Testis (tissue), 3 donors: Measurements from ENCODE around the gene MOV10L1. TPM values are rescaled to one million over a fixed set of nuclear protein-coding genes. Genes with fewer than 3 reads are reported as not detected.

Experiments
- DNase-seq: peaks from one replicate; pipeline ENCODE4 v3.0.0-alpha.2; 2019
- H3K27ac ChIP-seq, 2 donors: fragments of 200-600 bp; sonication (generic); one replicate each; pipeline ENCODE4 v1.5.1; 2019
- H3K27me3 ChIP-seq: fragments of 200-600 bp; sonication (generic); one replicate; pipeline ENCODE4 v1.5.1; 2019
- H3K36me3 ChIP-seq: fragments of 200-600 bp; sonication (generic); one replicate; pipeline ENCODE4 v1.5.1; 2017; ENCODE audit warnings: low read depth; ENCODE audit errors: missing control alignments
- H3K4me1 ChIP-seq: fragments of 200-600 bp; sonication (generic); one replicate; pipeline ENCODE4 v1.5.1; 2019
- H3K4me3 ChIP-seq, 2 donors: fragments of 200-600 bp; sonication (generic); one replicate each; pipeline ENCODE4 v1.5.1; 2017 to 2019
- H3K9me3 ChIP-seq: fragments of 200-600 bp; sonication (generic); one replicate; pipeline ENCODE4 v1.5.1; 2017
- POLR2A ChIP-seq: fragments of 450-650 bp; IDR thresholded peaks from one replicate; pipeline ENCODE4 v1.6.1; 2017; ENCODE audit warnings: antibody characterized with exemption, mild to moderate bottlenecking, moderate library complexity
- WGBS, 2 donors: methylation state at CpG; one replicate each; pipeline ENCODE4 v1.1.5; 2018; 5-methylcytosine and 5-hydroxymethylcytosine counted together
- intact Hi-C: fragments of 100-400 bp; cut with DNase I; formaldehyde crosslinking; loops from one replicate; pipeline ENCODE4 v1.15.1; 2023; ENCODE audit warnings: low total_unique reads
- polyA plus RNA-seq: library from polyadenylated mRNA; stranded (reverse); fragments of 350-450 nt; fragmentation: Illumina TruSeq; extraction: RNeasy Lipid Tissue Mini Kit (QIAGEN cat#74804); gene quantifications from one replicate; pipeline ENCODE4 v1.2.3, GENCODE V29; 2014; ENCODE audit warnings: low read depth, low replicate concordance; ENCODE audit not compliant: insufficient read depth
- total RNA-seq, 2 donors: library from RNA; depleted of rRNA; stranded (reverse); fragments of >200 nt; gene quantifications; one replicate each; pipeline ENCODE4 v1.2.3, GENCODE V29; 2016
- TF ChIP-seq, protein P1 (sequence below), 3 experiments: fragments of 450-650 bp in 2 of 3; fragments of 200-600 bp in 1 of 3; sonication (generic) in 1 of 3; IDR thresholded peaks; one replicate each; pipeline ENCODE4 v1.5.1; 2016 to 2019; ENCODE audit warnings: antibody characterized with exemption in 3 of 3, mild to moderate bottlenecking in 2 of 3, moderate library complexity in 1 of 3

MOV10L1 gene
- total and polyA plus RNA-seq, 3 donors from 2014 or later, result 48.4 to 73.3 (median 62.4) TPM

GRCh38 chr22:50062509-50063135 lies 27.2 kb upstream of the MOV10L1 start:
- intact Hi-C loops, result no loop called here
- TF ChIP-seq, protein P1, sequence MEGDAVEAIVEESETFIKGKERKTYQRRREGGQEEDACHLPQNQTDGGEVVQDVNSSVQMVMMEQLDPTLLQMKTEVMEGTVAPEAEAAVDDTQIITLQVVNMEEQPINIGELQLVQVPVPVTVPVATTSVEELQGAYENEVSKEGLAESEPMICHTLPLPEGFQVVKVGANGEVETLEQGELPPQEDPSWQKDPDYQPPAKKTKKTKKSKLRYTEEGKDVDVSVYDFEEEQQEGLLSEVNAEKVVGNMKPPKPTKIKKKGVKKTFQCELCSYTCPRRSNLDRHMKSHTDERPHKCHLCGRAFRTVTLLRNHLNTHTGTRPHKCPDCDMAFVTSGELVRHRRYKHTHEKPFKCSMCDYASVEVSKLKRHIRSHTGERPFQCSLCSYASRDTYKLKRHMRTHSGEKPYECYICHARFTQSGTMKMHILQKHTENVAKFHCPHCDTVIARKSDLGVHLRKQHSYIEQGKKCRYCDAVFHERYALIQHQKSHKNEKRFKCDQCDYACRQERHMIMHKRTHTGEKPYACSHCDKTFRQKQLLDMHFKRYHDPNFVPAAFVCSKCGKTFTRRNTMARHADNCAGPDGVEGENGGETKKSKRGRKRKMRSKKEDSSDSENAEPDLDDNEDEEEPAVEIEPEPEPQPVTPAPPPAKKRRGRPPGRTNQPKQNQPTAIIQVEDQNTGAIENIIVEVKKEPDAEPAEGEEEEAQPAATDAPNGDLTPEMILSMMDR (IDR thresholded peaks at IDR 0.05), result no peak
- TF ChIP-seq POLR2A, result no peak
- no peaks in the 10 kb centered on the region for H3K36me3 ChIP-seq

GRCh38 chr22:50063589-50064393 lies 26.0 kb upstream of the MOV10L1 start:
- intact Hi-C loops, result no loop called here
- Histone ChIP-seq H3K27ac (no peak overlapping the region), H3K36me3 (no peaks in the 10 kb centered on the region), H3K4me3 (no peak overlapping the region), H3K27me3 (no peaks in the 10 kb centered on the region), H3K4me1 (no peaks in the 10 kb centered on the region), H3K9me3 (no peaks in the 10 kb centered on the region)
- TF ChIP-seq, protein P1 (IDR thresholded peaks at IDR 0.05), result no peak
- TF ChIP-seq POLR2A, result no peak
- DNase-seq, result no peak
- 61 to 86% methylated on average over 11 to 23 of the region's 23 CpGs for WGBS, 2 donors

More at GRCh38 chr22:50062509-50063135, 27.2 kb upstream of the MOV10L1 start:
- no peak for DNase-seq
- 83 to 93% methylated on average over 10 to 19 of the region's 19 CpGs for WGBS, 2 donors
- Histone ChIP-seq H3K4me3 (no peak overlapping the region), H3K9me3 (no peaks in the 10 kb centered on the region), H3K4me1 (no peaks in the 10 kb centered on the region), H3K27me3 (no peaks in the 10 kb centered on the region), H3K27ac (no peak overlapping the region)

GRCh38 chr22:50064453-50064852 lies 25.4 kb upstream of the MOV10L1 start:
- DNase-seq, result no peak
- intact Hi-C loops, result no loop called here
- Histone ChIP-seq H3K9me3 (no peaks in the 10 kb centered on the region), H3K4me1 (no peaks in the 10 kb centered on the region), H3K27ac (no peak overlapping the region), H3K4me3 (no peak overlapping the region), H3K36me3 (no peaks in the 10 kb centered on the region), H3K27me3 (no peaks in the 10 kb centered on the region)
- 60 to 75% methylated on average over 18 of the region's 18 CpGs for WGBS, 2 donors
- TF ChIP-seq POLR2A, result no peak
- TF ChIP-seq, protein P1 (IDR thresholded peaks at IDR 0.05), result no peak

- intact Hi-C loops, result no loop called here
- H3K27me3 ChIP-seq, result no peaks in the 10 kb centered on the region
- no peaks in the 10 kb centered on the region for H3K36me3 ChIP-seq
- no peaks in the 10 kb centered on the region for H3K4me1 ChIP-seq
- H3K9me3 ChIP-seq, result no peaks in the 10 kb centered on the region
- TF ChIP-seq POLR2A, result no peak
- DNase-seq, result no peak
- 82 to 83% methylated on average over 5 of the region's 8 CpGs for WGBS, 2 donors
- H3K27ac ChIP-seq, result no peak overlapping the region
- no peak overlapping the region for H3K4me3 ChIP-seq
These were observed 22.6 kb upstream of the MOV10L1 start for GRCh38 chr22:50067244-50067643.

- WGBS, 2 donors, result 80 to 87% methylated on average over 7 to 11 of the region's 11 CpGs
- H3K27me3 ChIP-seq, result no peaks in the 10 kb centered on the region
- H3K27ac ChIP-seq, result no peak overlapping the region
- TF ChIP-seq, protein P1 (IDR thresholded peaks at IDR 0.05), result no peak
- no peak for TF ChIP-seq POLR2A
- intact Hi-C loops, result no loop called here
- H3K36me3 ChIP-seq, result no peaks in the 10 kb centered on the region
- H3K4me3 ChIP-seq, result no peak overlapping the region
- H3K9me3 ChIP-seq, result no peaks in the 10 kb centered on the region
- H3K4me1 ChIP-seq, result no peaks in the 10 kb centered on the region
- no peak for DNase-seq
These were observed 21.7 kb upstream of the MOV10L1 start for GRCh38 chr22:50068096-50068495.
